ENCODE measurements around the gene COG2.

DNA sequence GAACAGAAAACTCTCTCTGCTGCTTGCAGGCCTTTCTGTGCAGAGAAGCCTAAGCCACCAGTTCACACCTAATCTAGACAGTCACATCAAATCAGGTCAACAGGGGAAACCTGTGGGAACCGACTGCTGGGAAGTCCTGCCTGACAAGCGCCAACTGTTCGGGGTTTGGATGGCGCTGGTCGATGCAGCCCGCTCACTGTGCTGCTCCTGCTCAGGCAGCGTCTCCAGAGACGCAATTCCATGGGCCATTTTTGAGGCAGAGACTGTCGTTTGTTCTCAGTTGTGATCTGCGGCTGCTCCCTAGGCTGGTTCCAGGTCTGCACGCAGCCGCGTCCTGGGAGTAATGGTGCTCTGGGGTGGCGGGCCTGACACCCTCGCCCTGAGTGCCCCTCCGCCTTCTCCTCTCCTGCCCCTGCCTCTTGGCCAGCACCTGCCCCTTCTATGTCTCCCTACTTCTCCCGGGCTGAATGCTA lies 70.2 kb downstream of the COG2 start:
- TF ChIP-seq, protein P1, sequence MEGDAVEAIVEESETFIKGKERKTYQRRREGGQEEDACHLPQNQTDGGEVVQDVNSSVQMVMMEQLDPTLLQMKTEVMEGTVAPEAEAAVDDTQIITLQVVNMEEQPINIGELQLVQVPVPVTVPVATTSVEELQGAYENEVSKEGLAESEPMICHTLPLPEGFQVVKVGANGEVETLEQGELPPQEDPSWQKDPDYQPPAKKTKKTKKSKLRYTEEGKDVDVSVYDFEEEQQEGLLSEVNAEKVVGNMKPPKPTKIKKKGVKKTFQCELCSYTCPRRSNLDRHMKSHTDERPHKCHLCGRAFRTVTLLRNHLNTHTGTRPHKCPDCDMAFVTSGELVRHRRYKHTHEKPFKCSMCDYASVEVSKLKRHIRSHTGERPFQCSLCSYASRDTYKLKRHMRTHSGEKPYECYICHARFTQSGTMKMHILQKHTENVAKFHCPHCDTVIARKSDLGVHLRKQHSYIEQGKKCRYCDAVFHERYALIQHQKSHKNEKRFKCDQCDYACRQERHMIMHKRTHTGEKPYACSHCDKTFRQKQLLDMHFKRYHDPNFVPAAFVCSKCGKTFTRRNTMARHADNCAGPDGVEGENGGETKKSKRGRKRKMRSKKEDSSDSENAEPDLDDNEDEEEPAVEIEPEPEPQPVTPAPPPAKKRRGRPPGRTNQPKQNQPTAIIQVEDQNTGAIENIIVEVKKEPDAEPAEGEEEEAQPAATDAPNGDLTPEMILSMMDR (IDR thresholded peaks at IDR 0.05): no peak
- TF ChIP-seq POLR2AphosphoS5 (IDR thresholded peaks at IDR 0.05) (no peak), EP300 (IDR thresholded peaks at IDR 0.05) (no peak), POLR2A (IDR thresholded peaks at IDR 0.05) (no peak)
